ENCODE measurements around the gene KCNJ1.
A peak's percentile ranks its signal among the peaks of the same experiment; 100 is the strongest.

KCNJ1 gene

GRCh38 chr11:128901653-128902514 is 34.8 kb upstream of the KCNJ1 start:
- no peak for DNase-seq

GRCh38 chr11:128900468-128900867 is 33.4 kb upstream of the KCNJ1 start:
- DNase-seq: no peak

DNA sequence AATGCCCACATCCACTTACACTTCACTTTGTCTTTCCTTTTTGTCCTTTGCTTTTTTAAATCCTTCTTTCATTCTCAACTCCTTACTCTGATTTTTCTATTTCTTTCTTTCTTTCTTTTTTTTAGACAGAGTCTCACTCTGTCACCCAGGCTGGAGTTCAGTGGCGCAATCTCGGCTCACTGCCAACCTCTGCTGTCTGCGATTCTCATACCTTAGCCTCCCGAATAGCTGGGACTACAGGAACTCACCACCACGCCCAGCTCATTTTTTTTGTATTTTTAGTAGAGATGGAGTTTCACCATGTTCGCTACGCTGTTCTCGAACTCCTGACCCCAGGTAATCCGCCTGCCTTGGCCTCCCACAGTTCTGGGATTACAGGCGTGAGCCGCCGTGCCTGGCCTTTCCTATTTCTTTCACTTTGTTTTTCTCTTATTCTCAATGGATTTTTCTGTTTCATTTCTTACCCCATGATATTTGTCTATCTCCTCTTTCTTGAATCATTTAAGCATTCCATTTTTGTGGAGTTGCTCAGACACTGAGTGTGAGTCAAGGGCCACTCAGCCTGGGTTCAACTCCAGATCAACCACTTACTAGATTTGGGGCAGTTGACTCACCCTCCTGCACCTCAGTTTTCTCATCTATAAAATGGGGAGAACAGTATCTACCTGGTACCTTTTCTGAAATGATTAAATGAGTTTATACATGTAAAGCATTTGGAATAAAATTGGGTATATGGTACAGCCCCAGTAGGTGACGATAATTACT is 31.7 kb upstream of the KCNJ1 start:
- no peak for DNase-seq

GRCh38 chr11:128897826-128898225 is 30.7 kb upstream of the KCNJ1 start:
- DNase-seq: no peak

DNA sequence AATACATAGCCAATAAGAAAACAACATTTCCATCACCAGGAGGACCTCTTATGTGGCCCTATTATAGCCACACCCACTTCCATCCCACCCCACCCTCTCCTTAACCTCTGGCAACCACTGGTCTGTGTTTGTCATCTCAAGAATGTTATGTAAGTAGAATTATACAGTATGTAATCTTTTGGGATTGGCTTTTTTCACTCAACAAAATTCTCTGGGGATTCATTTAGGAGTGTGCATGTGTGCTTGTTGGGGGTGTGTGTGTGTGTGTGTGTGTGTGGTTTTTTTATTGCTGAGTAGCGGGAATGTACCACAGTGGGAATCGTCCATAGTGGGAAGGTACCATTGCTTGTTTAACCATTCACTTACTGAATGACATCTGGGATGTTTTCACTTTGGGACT is 29.3 kb upstream of the KCNJ1 start:
- no peak for DNase-seq

- DNase-seq: no peak
These were observed 28.4 kb upstream of the KCNJ1 start for GRCh38 chr11:128895526-128895925.

- DNase-seq: no peak
These were observed 27.6 kb upstream of the KCNJ1 start for GRCh38 chr11:128894685-128895084.

DNA sequence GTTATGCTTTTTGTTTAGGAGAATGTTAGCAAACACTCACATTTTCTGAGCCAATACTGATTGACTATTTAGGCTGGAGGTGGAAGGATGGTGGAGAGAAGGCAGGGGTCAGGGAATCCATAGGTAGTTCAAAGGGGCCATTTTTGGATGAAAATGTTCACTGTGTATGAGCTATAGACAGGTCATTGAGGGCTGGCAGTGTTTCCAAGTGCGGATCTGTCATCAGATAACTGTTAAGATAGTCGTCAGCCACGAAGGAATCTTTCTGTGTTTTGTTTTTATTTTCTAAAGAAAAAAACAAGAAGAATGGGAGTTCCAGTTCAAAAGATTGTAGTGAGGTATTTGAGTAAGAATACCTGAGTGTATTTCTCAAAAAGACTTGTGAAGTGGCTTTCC is 27.2 kb upstream of the KCNJ1 start:
- DNase-seq: no peak

GRCh38 chr11:128893578-128894285 is 26.6 kb upstream of the KCNJ1 start:
- DNase-seq: no peak

GRCh38 chr11:128892866-128893565 is 25.9 kb upstream of the KCNJ1 start:
- no peak for DNase-seq

DNA sequence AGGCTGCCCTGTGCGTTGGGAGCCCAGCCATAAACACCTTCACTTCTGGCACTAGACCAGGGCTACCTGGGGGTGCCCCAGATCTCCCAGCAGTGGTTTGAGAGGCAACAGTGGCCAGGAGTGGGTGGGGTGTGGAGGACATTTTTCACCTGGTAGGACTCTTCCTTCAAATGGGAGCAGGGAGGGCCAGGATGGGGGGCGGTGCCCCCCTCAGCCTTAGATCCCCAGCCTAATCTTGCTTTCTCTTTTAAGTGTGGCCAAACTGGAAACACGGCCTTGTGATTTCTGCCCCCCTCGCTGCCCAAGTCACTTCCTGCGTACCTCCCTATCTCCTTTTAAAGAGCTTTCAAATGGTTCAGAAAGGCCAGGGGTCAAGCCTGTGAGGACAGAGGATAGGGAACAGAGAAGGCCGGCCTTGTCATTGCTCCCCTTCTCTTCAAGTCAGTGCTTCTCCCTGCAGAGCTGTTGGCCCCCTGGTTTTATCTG is 24.9 kb upstream of the KCNJ1 start:
- no peak for DNase-seq

- no peak for DNase-seq
These were observed 23.7 kb upstream of the KCNJ1 start, which contains the start of gene KCNJ5 for GRCh38 chr11:128890543-128891368. Gene KCNJ5, plus strand, starts transcription at chr11:128891356. Its CDS starts 19,918 bp downstream, at chr11:128911274.

DNA sequence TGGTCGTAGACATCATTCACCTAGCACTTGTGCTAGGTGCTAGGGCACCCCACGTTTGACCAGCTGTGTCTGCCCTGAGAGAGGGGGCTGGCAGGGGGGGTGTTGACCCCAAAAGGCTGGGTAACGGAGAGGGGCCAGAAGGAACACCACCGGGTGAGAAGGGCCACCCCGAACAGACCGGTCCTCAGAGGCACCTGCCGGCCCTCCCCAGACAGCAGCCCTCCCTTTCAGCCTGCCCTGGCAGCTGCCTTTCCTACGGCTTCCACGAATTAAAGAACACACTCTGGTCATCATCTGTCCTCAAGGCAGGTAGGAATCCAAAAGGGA is 23.1 kb upstream of the KCNJ1 start:
- DNase-seq: no peak

GRCh38 chr11:128889657-128890213 is 22.6 kb upstream of the KCNJ1 start:
- no peak for DNase-seq

DNA sequence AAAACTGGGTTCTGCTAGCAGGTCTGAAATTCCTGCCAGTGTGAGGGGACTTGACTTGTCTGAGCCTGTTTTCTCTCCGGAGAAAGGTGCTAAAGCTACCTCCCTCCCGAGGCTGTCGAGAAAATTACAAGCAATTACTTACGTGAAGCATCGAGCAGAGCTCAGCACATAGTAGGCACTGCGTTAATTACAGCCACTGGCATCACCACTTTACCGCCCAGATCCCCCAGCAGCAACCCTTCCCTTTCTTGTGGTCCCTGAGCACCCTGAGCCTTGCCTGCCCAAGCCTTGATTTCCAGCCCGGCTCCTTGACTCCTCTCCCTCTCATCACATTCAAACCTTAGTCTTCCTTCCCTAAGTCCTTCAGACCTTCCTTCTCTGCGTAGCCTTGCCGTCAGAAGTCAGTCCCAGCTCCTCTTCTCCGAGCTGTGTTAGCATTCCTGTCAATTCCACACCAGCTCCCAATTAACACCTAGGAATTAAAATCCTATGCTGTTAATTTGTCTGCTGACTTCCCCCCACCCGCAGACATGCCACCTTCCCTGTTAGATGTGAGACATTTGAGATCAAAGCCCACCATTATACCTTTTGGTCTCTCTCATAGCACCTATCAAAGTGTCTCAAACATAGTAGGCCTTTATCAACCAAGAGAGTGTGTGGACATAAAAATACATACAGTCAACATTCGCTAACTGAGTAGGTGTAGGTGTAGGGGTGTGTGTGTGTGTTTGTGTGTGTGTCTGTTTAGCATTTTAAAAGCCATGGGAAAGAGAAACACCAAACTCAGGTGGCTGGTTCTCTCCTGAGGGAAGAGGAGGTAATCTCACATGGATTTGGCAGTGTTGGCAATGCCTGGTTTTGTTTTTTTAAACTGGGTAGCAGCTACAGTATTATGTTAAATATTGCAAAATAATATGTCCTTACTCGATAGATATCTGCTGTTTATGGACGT is 21.2 kb upstream of the KCNJ1 start:
- no peak for DNase-seq

- DNase-seq: peak in 1 of 2 experiments; percentile 22
These were observed 19.5 kb upstream of the KCNJ1 start for GRCh38 chr11:128886406-128887124.

GRCh38 chr11:128884703-128885338 is 17.7 kb upstream of the KCNJ1 start:
- DNase-seq: peak; percentile 31 to 54

GRCh38 chr11:128884054-128884453 is 17.0 kb upstream of the KCNJ1 start:
- no peak for DNase-seq

- no peak for DNase-seq
These were observed 15.4 kb upstream of the KCNJ1 start for GRCh38 chr11:128882451-128882850.

Measured in SHP77 (cell line).